Fibroblast of upper back skin (primary cell): Measurements from ENCODE around the gene SLC27A2.

Experiments used
- DNase-seq: peaks from one replicate; pipeline ENCODE4 v3.0.0-alpha.2; 2013

Gene SLC27A2

DNA sequence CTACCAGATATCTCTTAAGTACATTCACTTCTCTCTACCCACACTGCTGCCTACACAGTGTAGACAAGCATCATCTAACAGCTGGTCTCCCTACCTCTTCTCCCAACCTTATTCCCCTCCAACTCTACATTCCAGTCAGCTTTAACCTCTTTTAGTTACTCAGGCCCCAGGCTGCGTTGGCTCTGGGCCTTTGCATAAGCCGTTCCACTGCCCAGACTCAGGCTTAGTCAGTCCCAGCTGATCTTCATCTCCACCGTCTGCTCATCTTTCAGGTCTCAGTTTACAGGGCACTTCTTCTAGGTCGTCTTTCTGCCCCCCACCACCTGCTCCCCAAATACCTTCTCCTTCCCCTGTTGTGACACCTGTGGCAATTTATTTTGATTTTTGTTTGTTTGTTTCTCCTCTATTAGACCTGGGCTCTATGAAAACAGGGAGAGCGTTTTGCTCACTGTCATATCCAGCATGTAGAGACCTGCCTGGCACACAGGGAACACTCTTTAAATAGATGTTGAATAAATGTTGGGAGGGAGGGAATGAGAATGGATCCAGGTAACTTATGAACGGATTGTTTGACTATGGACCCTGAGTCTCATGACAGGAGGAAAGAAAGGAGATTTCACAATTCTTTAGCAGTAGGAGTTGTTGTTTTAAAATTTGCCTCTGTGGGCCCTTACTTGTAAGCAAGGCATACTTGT, 11.1 kb downstream of the SLC27A2 start:
- DNase-seq, result no peak

- no peak for DNase-seq
Observed at GRCh38 chr15:50202003-50202402, 20.0 kb downstream of the SLC27A2 start.

GRCh38 chr15:50206020-50206419, 24.0 kb downstream of the SLC27A2 start:
- no peak for DNase-seq

GRCh38 chr15:50209809-50210208, 27.8 kb downstream of the SLC27A2 start:
- no peak for DNase-seq

DNA sequence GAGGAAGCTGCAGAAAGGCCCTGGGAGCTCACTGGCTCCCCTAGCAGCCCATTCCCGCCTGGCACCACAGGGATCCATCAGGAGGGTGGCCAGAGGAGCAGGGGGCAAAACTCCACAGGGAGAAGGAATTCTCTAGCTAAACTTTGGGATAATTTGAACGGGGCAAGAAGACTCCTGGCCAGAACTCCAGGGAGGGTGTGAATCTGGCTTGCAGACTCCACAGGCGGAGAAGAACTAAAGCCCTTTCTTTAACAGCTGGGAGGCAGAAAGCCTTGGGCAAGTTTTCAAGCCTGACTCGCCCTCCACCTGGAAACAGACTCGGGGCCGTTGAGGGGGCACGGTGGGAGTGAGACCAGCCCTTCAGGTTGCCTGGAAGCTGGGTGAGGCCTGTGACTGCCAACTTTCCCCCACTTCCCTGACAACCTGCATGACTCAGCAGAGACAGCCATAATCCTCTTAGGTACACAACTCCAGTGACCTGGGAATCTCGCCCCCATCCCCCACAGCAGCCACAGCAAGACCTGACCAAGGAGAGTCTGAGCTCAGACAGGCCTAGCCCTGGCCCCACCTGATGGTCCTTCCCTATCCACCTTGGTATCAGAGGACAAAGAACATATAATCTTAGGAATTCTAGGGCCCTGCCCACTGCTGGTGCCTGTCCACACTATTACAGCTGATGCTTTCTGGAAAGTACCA, 28.6 kb downstream of the SLC27A2 start:
- no peak for DNase-seq

DNA sequence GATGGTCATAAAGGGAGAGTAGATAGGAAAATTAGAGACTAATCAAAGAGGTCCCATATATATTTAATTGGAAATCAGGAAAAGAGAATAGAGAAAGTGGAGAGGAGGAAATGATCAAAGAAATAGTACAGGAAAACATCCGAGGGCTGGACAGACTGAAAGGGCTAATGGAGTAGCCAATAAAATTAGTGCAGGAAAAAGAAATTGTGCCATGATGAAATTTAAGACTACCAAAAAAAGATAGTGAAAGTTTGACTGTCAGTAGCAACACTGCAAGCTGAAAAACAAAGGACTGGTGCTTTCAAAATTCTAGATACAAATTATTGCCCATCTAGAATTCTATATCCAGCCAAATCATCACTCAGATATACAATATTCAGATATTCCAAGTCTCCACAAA, 36.3 kb downstream of the SLC27A2 start:
- no peak for DNase-seq

- DNase-seq, result no peak
Observed at GRCh38 chr15:50218691-50219090, 36.7 kb downstream of the SLC27A2 start.

GRCh38 chr15:50219820-50220219, 37.8 kb downstream of the SLC27A2 start:
- DNase-seq, result peak; percentile 14

DNA sequence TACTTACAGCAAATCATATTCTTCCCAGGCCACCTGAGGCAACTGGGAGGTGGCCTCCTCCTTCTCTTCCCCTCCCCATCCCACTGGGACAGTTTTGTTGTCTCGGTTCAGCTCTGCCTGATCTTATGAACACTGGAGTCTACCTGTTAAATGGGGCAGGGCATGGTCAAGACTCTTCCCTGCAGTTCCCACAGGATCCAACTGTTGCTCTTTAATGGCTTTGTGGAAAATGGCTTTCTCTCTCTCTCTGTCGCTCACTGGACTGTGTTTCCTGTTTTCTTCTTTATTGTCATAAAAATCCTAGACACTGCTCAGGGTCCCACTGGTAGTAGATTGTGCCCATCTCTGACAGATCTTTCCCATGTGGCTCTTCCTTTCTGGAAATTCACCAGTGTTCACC, 40.2 kb downstream of the SLC27A2 start:
- no peak for DNase-seq

- DNase-seq, result peak; percentile 24
Observed at GRCh38 chr15:50224606-50225005, 42.6 kb downstream of the SLC27A2 start.

DNA sequence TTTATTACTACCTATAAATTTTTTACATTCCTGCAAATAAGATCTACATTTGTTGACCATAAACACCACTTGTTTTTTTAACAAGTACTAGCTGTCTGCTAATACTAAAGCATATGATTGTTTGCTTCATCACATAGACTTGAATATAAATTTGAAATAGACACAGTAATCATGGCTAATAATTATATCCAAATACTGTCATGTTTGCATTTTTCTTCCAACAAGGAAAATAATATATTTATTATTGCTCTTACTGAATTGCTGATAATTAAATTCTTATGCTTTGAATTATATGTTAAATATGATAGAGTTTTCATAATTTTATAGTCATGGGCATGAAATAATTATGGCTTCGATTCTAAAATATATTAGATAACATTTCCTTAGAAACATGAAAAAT, 43.1 kb downstream of the SLC27A2 start:
- no peak for DNase-seq

- no peak for DNase-seq
Observed at GRCh38 chr15:50225938-50226337, 43.9 kb downstream of the SLC27A2 start.

GRCh38 chr15:50227076-50227475, 45.1 kb downstream of the SLC27A2 start:
- DNase-seq, result peak; percentile 61

DNA sequence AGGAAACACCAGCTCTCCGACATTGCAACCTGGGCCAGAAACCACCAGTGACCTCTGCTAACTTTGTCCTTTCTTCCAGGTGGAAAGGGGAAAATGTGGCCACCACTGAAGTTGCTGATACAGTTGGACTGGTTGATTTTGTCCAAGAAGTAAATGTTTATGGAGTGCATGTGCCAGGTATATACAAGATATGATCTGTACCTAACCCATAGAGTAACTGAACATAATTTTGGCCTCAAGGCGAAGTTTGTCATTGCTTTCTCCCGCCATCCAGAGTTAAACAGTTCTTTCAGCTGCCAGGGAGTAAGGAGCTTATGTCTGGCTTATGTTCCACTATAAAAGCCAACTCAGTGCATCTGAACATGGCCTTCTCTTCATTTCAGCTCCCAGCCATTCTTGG, 46.9 kb downstream of the SLC27A2 start:
- DNase-seq, result no peak

- no peak for DNase-seq
Observed at GRCh38 chr15:50229336-50229735, 47.3 kb downstream of the SLC27A2 start.

GRCh38 chr15:50231761-50232160, 49.8 kb downstream of the SLC27A2 start:
- DNase-seq, result no peak

DNA sequence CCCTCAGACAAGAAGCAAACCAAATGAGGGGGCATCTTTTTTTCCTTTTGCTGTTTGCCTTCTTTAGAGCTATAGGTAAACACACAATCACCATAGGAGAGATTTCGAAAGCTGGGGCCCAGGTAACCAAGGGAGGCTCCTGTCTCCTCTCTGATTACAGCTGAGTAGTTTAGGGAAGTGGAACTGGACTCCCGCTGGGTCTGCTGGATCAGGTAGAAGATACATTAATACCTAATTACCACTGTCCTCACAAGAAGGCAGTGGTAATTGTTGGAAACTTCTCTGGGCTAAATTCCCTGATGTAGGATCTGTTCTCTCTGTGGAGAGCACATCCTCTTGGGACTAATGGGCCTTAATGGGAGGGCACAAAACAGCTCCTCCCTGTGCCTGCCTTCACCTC, 50.8 kb downstream of the SLC27A2 start:
- no peak for DNase-seq

DNA sequence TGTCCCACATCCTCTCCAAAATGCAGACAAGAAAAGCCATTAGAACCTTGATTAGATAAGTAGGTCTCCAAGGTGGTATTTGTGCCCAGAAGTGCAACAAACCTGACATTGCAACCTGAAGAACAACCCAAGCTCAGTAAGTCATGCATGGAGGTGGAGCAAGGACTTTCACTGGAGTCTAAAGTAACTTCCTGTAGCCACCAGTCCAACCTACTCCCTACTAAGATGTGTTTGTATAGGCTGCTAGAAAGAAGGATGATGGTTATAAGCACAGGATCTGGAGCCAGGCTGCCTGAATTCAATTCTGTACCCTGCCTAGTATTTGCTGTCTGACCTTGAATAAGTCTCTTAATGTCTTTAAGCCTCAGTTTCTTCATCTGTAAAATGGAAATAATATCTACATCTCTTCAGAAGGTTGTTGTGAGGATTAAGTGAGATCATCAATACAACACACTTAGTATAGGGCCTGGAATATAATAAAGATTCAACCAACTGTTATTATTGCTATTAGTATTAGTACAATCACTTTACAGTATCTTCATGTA, 51.3 kb downstream of the SLC27A2 start:
- DNase-seq, result no peak

DNA sequence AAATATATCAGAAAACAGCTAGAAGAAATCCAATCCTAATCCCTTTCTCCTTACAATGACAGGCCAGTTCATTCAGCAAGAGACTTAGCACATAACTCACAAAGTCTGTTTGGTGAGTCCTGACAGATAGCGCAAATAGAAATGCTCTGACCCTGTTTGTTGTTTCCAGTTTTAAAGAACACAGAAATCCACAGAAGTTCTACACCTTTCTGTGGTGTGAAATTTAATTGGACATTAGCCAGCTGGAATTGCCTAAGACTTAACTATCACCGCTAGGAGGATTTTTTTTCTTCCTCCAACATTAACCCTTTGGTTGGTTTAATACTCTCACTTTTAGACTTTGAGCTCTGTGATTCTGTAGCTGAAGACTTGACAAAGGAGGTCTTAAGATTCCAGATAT, 52.8 kb downstream of the SLC27A2 start:
- DNase-seq, result no peak

DNA sequence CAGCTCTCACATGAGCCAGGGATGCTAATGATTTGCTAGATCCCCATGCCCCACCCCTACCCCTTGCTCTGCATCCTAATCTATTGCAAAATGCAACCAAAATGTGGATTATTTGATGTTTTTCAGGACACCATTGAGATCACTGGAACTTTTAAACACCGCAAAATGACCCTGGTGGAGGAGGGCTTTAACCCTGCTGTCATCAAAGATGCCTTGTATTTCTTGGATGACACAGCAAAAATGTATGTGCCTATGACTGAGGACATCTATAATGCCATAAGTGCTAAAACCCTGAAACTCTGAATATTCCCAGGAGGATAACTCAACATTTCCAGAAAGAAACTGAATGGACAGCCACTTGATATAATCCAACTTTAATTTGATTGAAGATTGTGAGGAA, 53.8 kb downstream of the SLC27A2 start:
- DNase-seq, result peak; percentile 15

GRCh38 chr15:50236433-50236832, 54.4 kb downstream of the SLC27A2 start:
- no peak for DNase-seq

- no peak for DNase-seq
Observed at GRCh38 chr15:50238255-50238654, 56.3 kb downstream of the SLC27A2 start.

DNA sequence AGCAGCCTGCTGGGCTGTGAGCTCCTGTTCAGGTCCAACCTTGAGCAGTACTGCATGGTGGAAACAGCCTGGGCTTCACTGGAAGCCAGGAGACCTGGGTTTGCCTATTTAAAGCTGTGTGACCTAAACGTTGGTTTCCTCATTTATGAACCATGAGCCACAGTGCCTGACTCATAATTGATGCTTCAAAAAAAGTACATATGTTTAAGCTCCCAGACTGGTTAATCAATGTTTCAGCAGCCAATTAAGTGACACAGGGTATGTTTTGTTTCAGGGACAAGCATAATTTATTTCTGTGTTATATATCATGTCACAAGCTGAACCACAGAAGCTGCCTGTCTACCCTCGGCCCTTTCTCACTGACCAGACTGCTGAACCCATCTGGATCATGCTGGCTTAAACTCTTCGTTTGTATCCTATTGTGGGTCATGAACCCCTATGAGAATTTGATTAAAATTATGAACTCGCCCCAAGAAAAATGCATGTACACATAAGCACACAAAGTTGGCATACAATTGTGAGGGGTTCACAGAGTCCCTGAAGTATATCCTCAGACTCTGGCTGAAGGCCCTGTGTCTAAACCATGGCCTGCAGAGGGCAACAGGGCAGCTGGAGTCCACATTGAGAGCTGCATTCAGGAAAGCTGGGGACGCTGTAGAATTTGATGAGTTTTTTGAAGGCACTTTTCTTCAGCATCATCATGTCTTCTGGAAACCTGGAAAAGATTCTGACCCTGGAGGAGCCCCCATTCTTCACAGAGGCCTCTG, 59.9 kb downstream of the SLC27A2 start:
- DNase-seq, result peak; percentile 59

DNA sequence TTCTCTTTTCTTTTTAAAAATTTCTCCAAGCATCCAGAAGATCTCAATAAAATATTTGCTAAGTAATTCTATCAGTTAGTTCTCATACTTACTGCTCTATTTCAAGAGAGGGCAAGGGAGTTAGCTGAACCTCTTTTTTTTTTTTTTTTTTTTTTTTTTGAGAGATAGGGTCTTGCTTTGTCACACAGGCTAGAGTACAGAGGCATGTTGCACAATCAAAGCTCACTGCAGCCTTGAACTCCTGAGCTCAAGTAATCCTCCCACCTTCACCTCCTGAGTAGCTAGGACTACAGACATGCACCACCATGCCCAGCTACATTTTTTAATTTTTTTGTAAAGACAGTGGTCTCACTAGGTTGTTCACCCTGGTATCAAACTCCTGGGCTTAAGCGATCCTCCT, 62.2 kb downstream of the SLC27A2 start:
- no peak for DNase-seq
